Testis (tissue), 3 donors: ENCODE results near the gene ZNF541. TPM values are rescaled to one million over a fixed set of nuclear protein-coding genes. Genes with fewer than 3 reads are reported as not detected.

Experiments
- DNase-seq: peaks from one replicate; pipeline ENCODE4 v3.0.0-alpha.2; 2019
- H3K27ac ChIP-seq, 2 donors: fragments of 200-600 bp; sonication (generic); one replicate each; pipeline ENCODE4 v1.5.1; 2019
- H3K27me3 ChIP-seq: fragments of 200-600 bp; sonication (generic); one replicate; pipeline ENCODE4 v1.5.1; 2019
- H3K36me3 ChIP-seq: fragments of 200-600 bp; sonication (generic); one replicate; pipeline ENCODE4 v1.5.1; 2017; ENCODE audit warnings: low read depth; ENCODE audit errors: missing control alignments
- H3K4me1 ChIP-seq: fragments of 200-600 bp; sonication (generic); one replicate; pipeline ENCODE4 v1.5.1; 2019
- H3K4me3 ChIP-seq, 2 donors: fragments of 200-600 bp; sonication (generic); one replicate each; pipeline ENCODE4 v1.5.1; 2017 to 2019
- H3K9me3 ChIP-seq: fragments of 200-600 bp; sonication (generic); one replicate; pipeline ENCODE4 v1.5.1; 2017
- CTCF ChIP-seq, 3 experiments: fragments of 450-650 bp in 2 of 3; fragments of 200-600 bp in 1 of 3; sonication (generic) in 1 of 3; IDR thresholded peaks; one replicate each; pipeline ENCODE4 v1.5.1; 2016 to 2019; ENCODE audit warnings: antibody characterized with exemption in 3 of 3, mild to moderate bottlenecking in 2 of 3, moderate library complexity in 1 of 3
- POLR2A ChIP-seq: fragments of 450-650 bp; IDR thresholded peaks from one replicate; pipeline ENCODE4 v1.6.1; 2017; ENCODE audit warnings: antibody characterized with exemption, mild to moderate bottlenecking, moderate library complexity
- WGBS, 2 donors: methylation state at CpG; one replicate each; pipeline ENCODE4 v1.1.5; 2018; 5-methylcytosine and 5-hydroxymethylcytosine counted together
- intact Hi-C: fragments of 100-400 bp; cut with DNase I; formaldehyde crosslinking; loops from one replicate; pipeline ENCODE4 v1.15.1; 2023; ENCODE audit warnings: low total_unique reads
- polyA plus RNA-seq: library from polyadenylated mRNA; stranded (reverse); fragments of 350-450 nt; fragmentation: Illumina TruSeq; extraction: RNeasy Lipid Tissue Mini Kit (QIAGEN cat#74804); gene quantifications from one replicate; pipeline ENCODE4 v1.2.3, GENCODE V29; 2014; ENCODE audit warnings: low read depth, low replicate concordance; ENCODE audit not compliant: insufficient read depth
- total RNA-seq, 2 donors: library from RNA; depleted of rRNA; stranded (reverse); fragments of >200 nt; gene quantifications; one replicate each; pipeline ENCODE4 v1.2.3, GENCODE V29; 2016

Gene ZNF541
- total and polyA plus RNA-seq, 3 donors from 2014 or later = 30.4 to 51.5 (median 42.0) TPM

DNA sequence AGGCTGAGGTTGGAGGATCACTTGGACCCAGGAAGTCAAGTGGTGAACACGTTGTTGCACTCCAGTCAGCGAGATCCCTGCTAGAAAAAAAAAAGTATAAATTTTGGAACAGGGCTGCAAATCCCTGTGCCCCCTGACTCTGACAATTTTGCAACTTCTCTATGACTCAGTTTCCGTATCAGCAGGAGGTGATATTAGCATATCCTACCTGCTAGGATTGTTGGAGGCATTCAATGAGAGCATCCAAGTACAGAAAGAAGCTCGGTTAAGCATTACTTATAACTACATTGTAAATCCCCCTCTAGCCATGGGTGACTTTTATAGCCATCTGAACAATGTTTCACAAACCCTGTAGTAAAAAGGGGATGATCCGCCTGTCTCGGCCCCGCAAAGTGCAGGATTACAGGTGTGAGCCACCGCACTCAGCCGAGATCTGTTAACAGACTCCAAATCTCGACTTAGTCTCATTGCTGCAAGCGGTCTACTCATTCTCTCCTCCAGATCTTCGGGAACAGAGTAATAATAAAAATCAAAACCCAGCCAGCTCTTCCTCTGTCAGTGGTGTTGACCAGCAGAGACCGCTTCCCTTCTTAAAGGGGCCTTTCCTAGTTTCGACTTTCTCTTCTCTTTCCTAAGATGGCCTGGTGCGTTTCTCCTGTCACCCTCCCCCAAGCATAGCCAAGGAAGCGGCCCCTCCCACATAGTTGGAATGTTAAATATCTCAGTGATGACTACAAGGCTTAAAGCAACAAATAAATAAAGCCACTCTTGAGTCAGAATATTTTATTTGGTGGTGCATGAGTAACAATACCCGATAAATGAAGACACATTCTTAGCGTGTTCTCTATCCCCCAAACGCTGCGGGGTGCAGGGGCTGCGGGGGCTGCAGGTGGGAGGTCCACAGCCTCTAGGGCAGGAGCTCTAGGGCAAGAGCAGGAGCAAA lies 25.7 kb upstream of the ZNF541 start:
- no peaks in the 10 kb centered on the region for H3K9me3 ChIP-seq
- WGBS, 2 donors = 11 to 15% methylated on average over 21 of the region's 21 CpGs

GRCh38 chr19:47595944-47596343 lies 23.0 kb upstream of the ZNF541 start:
- intact Hi-C loops = no loop called here

More for the DNA sequence above, 25.7 kb upstream of the ZNF541 start:
- no peak for TF ChIP-seq POLR2A
- TF ChIP-seq CTCF (IDR thresholded peaks at IDR 0.05) = no peak
- Histone ChIP-seq H3K36me3 (no peaks in the 10 kb centered on the region), H3K4me3 (peak overlapping the region in 1 of 2 donors; percentile 0), H3K4me1 (peaks cover 9% of the 10 kb centered on the region), H3K27me3 (no peaks in the 10 kb centered on the region), H3K27ac (peak overlapping the region; percentile 31 to 60)
- peak; percentile 49 for DNase-seq
- intact Hi-C loops = no loop called here

DNA sequence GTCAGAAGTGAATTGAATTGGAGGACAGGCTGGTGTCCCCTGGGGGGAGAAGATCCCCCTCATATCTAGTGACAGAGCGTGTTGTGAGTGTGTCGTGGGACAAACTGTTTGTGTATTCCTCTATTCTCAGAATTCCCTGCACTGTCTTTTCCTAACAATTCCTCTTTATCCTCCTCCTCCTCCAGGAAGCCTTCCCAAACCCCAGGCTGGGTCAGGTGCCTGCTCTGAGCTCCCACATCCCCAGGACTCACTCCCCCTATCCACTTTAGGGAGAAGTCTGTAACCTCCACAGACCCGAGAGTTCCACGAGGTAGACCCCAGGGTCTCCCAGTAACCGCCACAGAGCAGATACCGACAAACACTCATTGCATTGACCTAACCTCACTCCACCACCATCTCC lies 20.9 kb upstream of the ZNF541 start:
- Histone ChIP-seq H3K27me3 (no peaks in the 10 kb centered on the region), H3K4me3 (no peak overlapping the region), H3K27ac (no peak overlapping the region), H3K4me1 (peaks cover 5% of the 10 kb centered on the region), H3K9me3 (no peaks in the 10 kb centered on the region), H3K36me3 (no peaks in the 10 kb centered on the region)
- 90 to 91% methylated on average over 6 of the region's 6 CpGs for WGBS, 2 donors
- intact Hi-C loops = no loop called here
- no peak for DNase-seq
- TF ChIP-seq CTCF (IDR thresholded peaks at IDR 0.05) (no peak), POLR2A (no peak)

More at GRCh38 chr19:47595944-47596343, 23.0 kb upstream of the ZNF541 start:
- TF ChIP-seq CTCF (IDR thresholded peaks at IDR 0.05) = no peak
- no peak for TF ChIP-seq POLR2A
- Histone ChIP-seq H3K27ac (no peak overlapping the region), H3K27me3 (no peaks in the 10 kb centered on the region), H3K9me3 (no peaks in the 10 kb centered on the region), H3K4me1 (peaks cover 9% of the 10 kb centered on the region), H3K36me3 (no peaks in the 10 kb centered on the region), H3K4me3 (no peak overlapping the region)
- 83 to 88% methylated on average over 6 of the region's 6 CpGs for WGBS, 2 donors
- DNase-seq = no peak

GRCh38 chr19:47589824-47590223 lies 16.9 kb upstream of the ZNF541 start:
- Histone ChIP-seq H3K4me1 (no peaks in the 10 kb centered on the region), H3K27me3 (no peaks in the 10 kb centered on the region), H3K36me3 (no peaks in the 10 kb centered on the region), H3K27ac (peak overlapping the region; percentile 19 to 50), H3K4me3 (no peak overlapping the region), H3K9me3 (no peaks in the 10 kb centered on the region)
- no peak for DNase-seq
- intact Hi-C loops = no loop called here
- TF ChIP-seq POLR2A = no peak
- no peak for TF ChIP-seq CTCF (IDR thresholded peaks at IDR 0.05)
- WGBS, 2 donors = 47 to 57% methylated on average over 7 of the region's 7 CpGs
